ENCODE measurements around the gene ADAM12. TPM values are rescaled to one million over a fixed set of nuclear protein-coding genes. Genes with fewer than 3 reads are reported as not detected.

ADAM12 gene
- total and polyA plus RNA-seq, 9 of the 15 experiments (the other 6 are each of a cell fraction or from before 2014, with no cell fraction given), result not detected

DNA sequence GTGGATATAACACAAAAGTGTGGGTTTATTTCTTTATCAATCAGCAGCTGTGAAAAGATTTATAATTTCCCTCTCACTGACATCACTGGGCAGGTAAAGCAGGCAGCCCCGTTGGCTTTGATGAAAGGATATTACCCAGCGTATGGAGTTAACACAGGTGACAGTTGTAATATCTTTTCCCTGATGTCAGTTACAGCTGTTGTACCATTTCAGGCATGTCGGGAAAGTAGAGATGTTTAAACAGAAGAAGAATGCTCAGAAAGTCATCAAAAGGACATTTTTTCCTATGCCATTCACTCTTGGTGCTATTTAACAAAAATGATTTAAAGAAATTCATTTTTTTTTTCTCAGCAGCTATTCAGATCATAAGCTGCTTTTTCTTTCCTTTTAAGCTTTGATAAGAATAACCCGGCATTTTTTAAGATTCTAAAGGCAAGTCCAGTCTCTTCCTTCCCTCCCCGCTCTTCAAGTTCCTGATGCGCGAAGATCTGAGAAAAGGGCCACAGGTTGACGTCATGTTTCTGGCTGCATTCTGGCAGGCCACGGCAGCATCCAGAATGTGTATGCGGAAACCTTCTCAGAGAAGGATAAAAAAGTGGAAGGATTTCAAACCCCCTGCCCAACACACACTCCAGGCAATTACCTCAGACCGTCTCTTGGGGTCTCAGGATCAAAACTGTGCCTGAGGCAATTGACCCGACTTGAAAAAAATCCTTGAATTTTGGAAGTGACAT lies 32.5 kb upstream of the ADAM12 start:
- in situ Hi-C loops (cut with MboI) (no loop called here), intact Hi-C loops (cut with micrococcal nuclease) (no loop called here)
- BruUV-seq (replicated peaks), result no TSS peak
- WGBS (ENCODE audit: insufficient coverage, low coverage, missing lambda C conversion rate), result 3% methylated on average over 8 of the region's 12 CpGs
- H4K20me1 ChIP-seq (replicated peaks; ENCODE audit: control insufficient read depth, insufficient read depth, low read length), result no peaks in the 10 kb centered on the region
- H3K4me3 ChIP-seq, result no peak overlapping the region
- no peak overlapping the region for H2AFZ ChIP-seq (ENCODE audit: low read depth, low read length)
- H3K4me1 ChIP-seq (replicated peaks in 1 of 2; ENCODE audit: control insufficient read depth in 2 of 2, insufficient read depth in 2 of 2, low read length in 2 of 2), result no peaks in the 10 kb centered on the region
- H3K79me2 ChIP-seq (ENCODE audit: control insufficient read depth, insufficient read depth, low read length), result no peaks in the 10 kb centered on the region
- no peak overlapping the region for H3K4me2 ChIP-seq (ENCODE audit: insufficient read depth, low read length)
- DNase-seq (ENCODE audit: extremely low read depth in 1 of 4, low spot score in 3 of 4) (no peak), FAIRE-seq (no peak), ATAC-seq (no peak)
- H3K9me1 ChIP-seq (ENCODE audit: control insufficient read depth, insufficient read depth, low read length), result no peaks in the 10 kb centered on the region
- ChIA-PET POLR2A (no interaction called here), CTCF (ENCODE audit: low intra/inter-chr PET ratio) (no interaction called here)
- no peak overlapping the region for H3K9ac ChIP-seq (ENCODE audit: insufficient read depth in 1 of 2, low read depth in 2 of 2, low read length in 2 of 2)
- no peaks in the 10 kb centered on the region for H3K9me3 ChIP-seq (replicated peaks; ENCODE audit: control insufficient read depth, insufficient read depth, low read depth, low read length)
- no peaks in the 10 kb centered on the region for H3K36me3 ChIP-seq (ENCODE audit: control insufficient read depth, insufficient read depth, low read length)
- no peaks in the 10 kb centered on the region for H3K27me3 ChIP-seq (ENCODE audit: control insufficient read depth in 2 of 2, insufficient read depth in 2 of 2, low read length in 2 of 2)
- H3K27ac ChIP-seq (ENCODE audit: extremely low read depth, low read depth, low read length), result no peak overlapping the region
- TF ChIP-seq ZFP30 (CRISPR knock-in tag; IDR thresholded peaks at IDR 0.05; ENCODE audit: borderline replicate concordance) (no peak), SNAPC5 (CRISPR knock-in tag; IDR thresholded peaks at IDR 0.05) (no peak), FIP1L1 (IDR thresholded peaks at IDR 0.05; ENCODE audit: low read depth, low read length, poor library complexity, severe bottlenecking) (no peak), ZNF766 (CRISPR knock-in tag; conservative IDR thresholded peaks at IDR 0.05) (no peak), SAFB2 (IDR thresholded peaks at IDR 0.05; ENCODE audit: borderline replicate concordance, low read depth, low read length, severe bottlenecking) (no peak), ZNF239 (CRISPR knock-in tag; IDR thresholded peaks at IDR 0.05) (no peak), PTRF (tag; IDR thresholded peaks at IDR 0.05) (no peak), ZNF717 (CRISPR knock-in tag; IDR thresholded peaks at IDR 0.05) (no peak), CHD7 (IDR thresholded peaks at IDR 0.05; ENCODE audit: low read depth, low read length) (no peak), ZFP36 (IDR thresholded peaks at IDR 0.05; ENCODE audit: low read depth, low read length, partially characterized antibody) (no peak), ZNF561 (CRISPR knock-in tag; conservative IDR thresholded peaks at IDR 0.05) (no peak)

Measured in K562 (cell line).